ENCODE data around the gene UBQLN4. TPM values are rescaled to one million over a fixed set of nuclear protein-coding genes. Genes with fewer than 3 reads are reported as not detected.

UBQLN4 gene
- total RNA-seq, 4 donors from 2014 or later, result 2.6 to 47.0 (median 12.8) TPM

- Histone ChIP-seq H3K4me3 (no peak overlapping the region), H3K36me3 (no peaks in the 10 kb centered on the region), H3K4me1 (no peaks in the 10 kb centered on the region), H3K27ac (no peak overlapping the region), H3K9me3 (no peaks in the 10 kb centered on the region), H3K27me3 (no peaks in the 10 kb centered on the region)
- intact Hi-C loops (cut with DNase I; ENCODE audit: low total_unique reads), result no loop called here
- TF ChIP-seq POLR2A (IDR thresholded peaks at IDR 0.05) (no peak), CTCF (IDR thresholded peaks at IDR 0.05) (no peak)
- DNase-seq, result no peak
These were observed 16.2 kb upstream of the UBQLN4 start for GRCh38 chr1:156069490-156070455.

GRCh38 chr1:156067262-156067661 lies 13.7 kb upstream of the UBQLN4 start:
- H3K9me3 ChIP-seq, result no peaks in the 10 kb centered on the region
- no peak overlapping the region for H3K27ac ChIP-seq
- no peak for DNase-seq
- no peak overlapping the region for H3K4me3 ChIP-seq
- no peaks in the 10 kb centered on the region for H3K27me3 ChIP-seq
- no peaks in the 10 kb centered on the region for H3K36me3 ChIP-seq
- intact Hi-C loops (cut with DNase I; ENCODE audit: low total_unique reads), result no loop called here
- no peaks in the 10 kb centered on the region for H3K4me1 ChIP-seq
- TF ChIP-seq CTCF (IDR thresholded peaks at IDR 0.05) (no peak), POLR2A (IDR thresholded peaks at IDR 0.05) (no peak)

GRCh38 chr1:156065871-156066270 lies 12.3 kb upstream of the UBQLN4 start:
- no peaks in the 10 kb centered on the region for H3K36me3 ChIP-seq
- TF ChIP-seq POLR2A (IDR thresholded peaks at IDR 0.05), result no peak
- no peak for TF ChIP-seq CTCF (IDR thresholded peaks at IDR 0.05)
- intact Hi-C loops (cut with DNase I; ENCODE audit: low total_unique reads), result no loop called here
- no peaks in the 10 kb centered on the region for H3K27me3 ChIP-seq
- H3K4me1 ChIP-seq, result no peaks in the 10 kb centered on the region
- DNase-seq, result no peak
- no peak overlapping the region for H3K27ac ChIP-seq
- no peaks in the 10 kb centered on the region for H3K9me3 ChIP-seq
- H3K4me3 ChIP-seq, result no peak overlapping the region

- Histone ChIP-seq H3K36me3 (no peaks in the 10 kb centered on the region), H3K4me3 (no peak overlapping the region), H3K27ac (no peak overlapping the region), H3K9me3 (no peaks in the 10 kb centered on the region), H3K27me3 (no peaks in the 10 kb centered on the region), H3K4me1 (no peaks in the 10 kb centered on the region)
- no peak for TF ChIP-seq POLR2A (IDR thresholded peaks at IDR 0.05)
- no peak for TF ChIP-seq CTCF (IDR thresholded peaks at IDR 0.05)
- intact Hi-C loops (cut with DNase I; ENCODE audit: low total_unique reads), result no loop called here
- DNase-seq, result no peak
These were observed 11.6 kb upstream of the UBQLN4 start for GRCh38 chr1:156065212-156065611.

- no peak overlapping the region for H3K4me3 ChIP-seq
- H3K27ac ChIP-seq, result no peak overlapping the region
- TF ChIP-seq CTCF (IDR thresholded peaks at IDR 0.05) (no peak), POLR2A (IDR thresholded peaks at IDR 0.05) (no peak)
- intact Hi-C loops (cut with DNase I; ENCODE audit: low total_unique reads), result no loop called here
- no peaks in the 10 kb centered on the region for H3K4me1 ChIP-seq
- no peaks in the 10 kb centered on the region for H3K27me3 ChIP-seq
- H3K9me3 ChIP-seq, result no peaks in the 10 kb centered on the region
- DNase-seq, result no peak
- H3K36me3 ChIP-seq, result no peaks in the 10 kb centered on the region
These were observed 11.0 kb upstream of the UBQLN4 start for GRCh38 chr1:156064615-156065014.
